Stimulated activated CD4-positive, alpha-beta T cell treated with anti-CD3 and anti-CD28 coated beads, Interleukin-1b, Interleukin-23, amount 100 ng/mL, for 48 hours (primary cell): ENCODE results near the gene C5orf46.

Source experiments
- DNase-seq: peaks from one replicate; pipeline ENCODE4 v3.0.0-alpha.2; 2020

Gene C5orf46

GRCh38 chr5:147857302-147858129 lies 48.8 kb downstream of the C5orf46 start:
- DNase-seq: peak; percentile 22

- DNase-seq: no peak
Observed at GRCh38 chr5:147856801-147857200, 49.5 kb downstream of the C5orf46 start.

GRCh38 chr5:147855774-147856069 lies 50.6 kb downstream of the C5orf46 start:
- no peak for DNase-seq

GRCh38 chr5:147854894-147855773 lies 51.2 kb downstream of the C5orf46 start:
- DNase-seq: no peak

GRCh38 chr5:147854331-147854730 lies 52.0 kb downstream of the C5orf46 start:
- DNase-seq: no peak

GRCh38 chr5:147853372-147853987 lies 52.9 kb downstream of the C5orf46 start:
- DNase-seq: no peak

GRCh38 chr5:147852365-147852764 lies 54.0 kb downstream of the C5orf46 start:
- no peak for DNase-seq

GRCh38 chr5:147851578-147851977 lies 54.8 kb downstream of the C5orf46 start:
- no peak for DNase-seq

- DNase-seq: no peak
Observed at GRCh38 chr5:147849226-147849625, 57.1 kb downstream of the C5orf46 start.

GRCh38 chr5:147845618-147846017 lies 60.7 kb downstream of the C5orf46 start:
- DNase-seq: no peak

- DNase-seq: no peak
Observed at GRCh38 chr5:147844846-147845245, 61.5 kb downstream of the C5orf46 start.

- no peak for DNase-seq
Observed at GRCh38 chr5:147842869-147843268, 63.5 kb downstream of the C5orf46 start.
